ENCODE measurements around the gene GPATCH4.
"Not testable (repeated sequence)": the region's sequence is repeated elsewhere in the genome, so short reads cannot be mapped to it uniquely, and the experiment has no call there.

Gene GPATCH4

DNA sequence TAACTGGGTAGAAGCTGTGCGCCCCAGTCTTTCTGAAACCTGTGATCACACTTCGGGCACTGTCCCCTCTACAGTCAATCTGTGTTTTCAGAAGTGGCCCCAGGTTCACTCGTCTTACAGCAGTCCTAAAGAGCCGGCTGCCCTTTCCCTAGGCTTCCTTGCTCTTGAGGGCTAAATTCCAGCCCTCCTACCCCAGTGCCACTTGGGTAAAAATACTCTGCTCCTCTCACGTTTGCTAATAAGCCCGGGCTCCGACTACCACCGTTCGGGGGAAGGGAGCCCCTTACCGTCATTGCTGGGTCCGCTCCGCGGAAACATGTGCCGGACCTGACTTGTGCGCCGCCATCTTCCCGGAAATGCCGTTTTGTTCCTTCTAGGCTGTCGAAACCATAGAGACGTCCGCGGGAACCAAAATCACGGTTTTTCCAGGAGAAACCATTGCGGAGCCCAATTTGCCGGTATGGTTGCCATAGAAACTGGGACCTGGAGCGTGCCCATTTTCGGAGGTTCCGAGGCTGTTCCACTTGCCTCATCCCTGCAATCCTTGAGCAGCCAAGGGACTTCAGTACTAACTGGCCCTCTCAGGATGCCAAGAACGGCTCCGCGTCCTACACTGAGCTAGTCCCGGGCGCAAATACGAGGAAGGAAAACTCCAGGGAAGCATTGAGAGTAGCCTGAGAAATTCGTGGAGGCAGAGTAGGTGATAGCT lies at the start of gene GPATCH4:
TSS of gene GPATCH4 (minus strand) at position 358 of the 709 bp plus-strand sequence.
- peak; percentile 93 for DNase-seq

DNA sequence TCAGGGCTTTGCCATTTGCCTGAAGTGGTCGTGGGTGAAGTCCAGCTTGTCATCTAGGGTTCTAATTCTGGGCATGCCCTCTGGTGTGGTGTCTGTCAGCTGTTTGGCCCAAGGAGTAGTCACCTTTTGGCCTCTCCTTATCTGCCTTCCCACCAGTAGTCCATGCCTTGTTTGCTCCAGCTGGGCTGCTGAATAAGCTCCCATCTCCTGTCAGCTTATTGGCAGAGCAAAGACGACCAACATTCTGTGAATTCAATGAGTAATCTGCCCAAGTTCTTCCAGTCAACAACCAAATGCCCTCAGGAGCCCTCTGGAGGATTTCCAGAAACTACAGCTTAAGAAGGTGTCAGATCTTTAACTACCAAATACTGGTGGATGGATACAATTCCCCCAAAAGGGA lies 47.7 kb upstream of the GPATCH4 start:
- no peak for DNase-seq

- no peak for DNase-seq
Measured at GRCh38 chr1:156648496-156648895, 47.2 kb upstream of the GPATCH4 start.

DNA sequence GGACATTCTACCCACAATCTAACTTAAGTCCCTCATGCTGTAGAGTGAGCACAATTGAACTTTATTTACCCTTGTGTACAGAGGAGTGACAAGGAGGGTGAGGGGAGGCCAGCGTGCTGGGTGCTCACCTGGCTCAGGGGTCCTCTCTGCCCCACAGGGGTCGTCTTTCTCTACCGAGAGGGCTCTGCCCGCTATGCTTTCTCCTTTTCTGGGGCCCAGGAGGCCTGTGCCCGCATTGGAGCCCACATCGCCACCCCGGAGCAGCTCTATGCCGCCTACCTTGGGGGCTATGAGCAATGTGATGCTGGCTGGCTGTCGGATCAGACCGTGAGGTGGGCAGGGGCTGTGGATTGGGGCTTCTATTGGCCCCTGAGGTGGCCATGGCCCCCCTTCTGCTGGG lies 46.1 kb upstream of the GPATCH4 start:
- no peak for DNase-seq

DNA sequence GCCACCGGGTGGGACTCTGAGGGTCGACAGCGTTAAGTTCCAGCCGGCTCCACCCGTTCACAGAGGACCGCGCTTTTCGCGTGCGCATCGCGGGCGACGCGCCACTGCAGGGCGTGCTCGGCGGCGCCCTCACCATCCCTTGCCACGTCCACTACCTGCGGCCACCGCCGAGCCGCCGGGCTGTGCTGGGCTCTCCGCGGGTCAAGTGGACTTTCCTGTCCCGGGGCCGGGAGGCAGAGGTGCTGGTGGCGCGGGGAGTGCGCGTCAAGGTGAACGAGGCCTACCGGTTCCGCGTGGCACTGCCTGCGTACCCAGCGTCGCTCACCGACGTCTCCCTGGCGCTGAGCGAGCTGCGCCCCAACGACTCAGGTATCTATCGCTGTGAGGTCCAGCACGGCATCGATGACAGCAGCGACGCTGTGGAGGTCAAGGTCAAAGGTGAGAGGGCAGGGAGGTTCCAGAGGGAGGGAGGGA lies 45.5 kb upstream of the GPATCH4 start:
- DNase-seq: no peak

DNA sequence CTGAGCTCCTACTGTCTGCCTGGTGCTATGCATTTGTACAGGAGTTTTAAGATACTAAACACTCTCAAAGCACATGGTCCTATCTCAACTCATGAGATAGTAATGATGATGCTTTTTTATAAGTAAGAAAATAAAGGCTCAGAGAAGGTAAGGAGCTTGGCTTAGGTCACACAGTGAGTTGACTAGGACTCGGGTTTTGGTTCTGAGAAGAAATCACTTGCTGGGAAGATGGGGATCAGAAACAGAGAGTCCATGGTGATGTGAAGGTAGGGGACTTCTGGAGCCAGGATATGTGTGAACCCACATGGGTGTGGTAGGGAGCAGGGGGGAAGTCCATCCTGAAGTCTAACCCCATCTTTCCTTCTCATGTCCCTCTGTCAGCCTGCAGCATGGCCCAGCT lies 44.4 kb upstream of the GPATCH4 start:
- no peak for DNase-seq

- DNase-seq: no peak
Measured at GRCh38 chr1:156645056-156645455, 43.8 kb upstream of the GPATCH4 start.

DNA sequence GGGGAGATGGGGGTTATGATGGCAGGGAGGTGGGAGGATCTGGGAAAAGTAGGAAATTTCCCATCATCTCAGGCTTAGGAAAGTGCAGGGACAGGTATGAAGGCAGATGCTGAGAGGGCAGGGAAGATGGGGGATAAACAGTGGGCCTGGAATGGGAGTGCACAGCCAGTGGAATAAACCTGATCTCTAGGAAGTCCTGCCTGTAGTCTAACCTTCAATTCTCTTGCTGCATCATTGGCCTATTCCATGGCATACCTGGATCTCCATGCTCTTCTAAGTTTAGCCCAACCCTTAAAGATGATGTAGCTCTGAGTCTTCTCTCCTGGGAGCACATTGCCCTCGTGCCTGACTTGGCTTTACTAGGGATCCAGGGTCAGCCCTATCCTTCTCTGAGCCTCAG lies 43.4 kb upstream of the GPATCH4 start:
- DNase-seq: no peak

- no peak for DNase-seq
Measured at GRCh38 chr1:156644146-156644545, 42.9 kb upstream of the GPATCH4 start.

- no peak for DNase-seq
Measured at GRCh38 chr1:156643778-156644092, 42.5 kb upstream of the GPATCH4 start.

- DNase-seq: no peak
Measured at GRCh38 chr1:156643049-156643777, 41.9 kb upstream of the GPATCH4 start.

GRCh38 chr1:156642265-156643048 lies 41.2 kb upstream of the GPATCH4 start:
- peak; percentile 75 for DNase-seq

- peak; percentile 62 for DNase-seq
Measured at GRCh38 chr1:156641761-156642264, 40.5 kb upstream of the GPATCH4 start, which contains the start of gene BCAN. Gene BCAN (plus strand): TSS chr1:156642117. CDS start chr1:156646055, 3,938 bp downstream.

DNA sequence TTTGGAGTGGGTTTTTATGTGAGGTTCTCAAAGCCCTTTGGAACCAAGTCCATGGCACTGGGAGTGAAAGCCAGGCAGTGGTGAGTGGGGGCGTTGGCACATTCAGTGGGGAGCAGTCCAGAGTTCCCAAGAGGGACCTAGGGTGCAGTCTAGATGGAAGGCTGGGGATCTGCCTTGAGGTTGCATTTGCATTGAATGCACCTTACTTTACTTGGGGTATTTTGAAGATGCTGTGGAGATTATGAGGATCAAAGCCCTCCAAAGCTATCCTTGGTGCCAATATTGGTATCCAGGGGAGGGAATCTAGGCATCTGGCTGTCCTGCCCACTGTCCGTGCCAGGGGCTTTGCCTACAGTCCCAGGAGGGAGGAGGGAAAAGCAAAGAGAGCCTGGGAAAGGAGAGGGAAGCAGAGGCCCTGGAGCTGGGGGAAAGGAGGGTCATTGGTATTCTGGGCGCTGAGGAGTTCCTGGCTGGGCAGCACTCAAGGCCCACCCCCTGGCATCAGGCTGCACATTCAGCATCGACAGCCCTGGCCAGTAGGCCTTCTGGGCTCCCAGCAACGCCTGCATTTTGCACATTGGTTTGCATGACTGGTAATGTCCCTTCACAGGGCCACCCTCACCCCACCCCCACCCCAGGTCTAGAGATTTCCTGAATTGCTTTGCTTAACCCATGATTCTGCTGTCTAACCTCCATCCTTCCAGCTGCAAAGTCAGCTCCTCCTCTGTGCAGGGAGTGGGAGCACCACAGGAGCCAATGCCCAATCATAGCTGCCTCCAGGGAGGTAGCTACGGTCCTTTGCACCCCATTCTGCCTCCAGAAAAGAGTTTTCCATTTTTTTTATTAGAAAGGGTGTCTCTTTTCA lies 39.8 kb upstream of the GPATCH4 start:
- no peak for DNase-seq

- DNase-seq: no peak
Measured at GRCh38 chr1:156639601-156640101, 38.4 kb upstream of the GPATCH4 start.

GRCh38 chr1:156638189-156638985 lies 37.1 kb upstream of the GPATCH4 start:
- DNase-seq: no peak

DNA sequence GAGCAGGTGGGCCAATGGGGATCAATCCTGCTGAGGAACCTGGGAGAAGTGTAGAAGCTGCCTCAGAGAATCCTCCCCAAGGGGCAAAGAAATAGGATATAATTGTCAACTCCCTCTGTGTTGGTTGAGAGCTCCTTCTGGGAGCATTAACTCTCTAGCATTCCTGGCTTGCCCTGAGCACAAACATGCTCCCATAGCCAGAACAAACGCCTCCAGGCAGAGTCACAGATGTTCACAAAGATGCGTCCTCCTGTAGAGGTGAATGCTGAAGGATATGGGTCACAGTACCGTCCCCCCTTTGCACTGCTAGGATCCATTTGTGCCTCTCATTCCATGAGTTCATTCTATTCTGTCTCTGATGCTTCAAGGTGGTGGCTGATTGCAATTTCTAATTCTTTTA lies 31.1 kb upstream of the GPATCH4 start:
- DNase-seq: no peak

- DNase-seq: not testable (repeated sequence)
Measured at GRCh38 chr1:156631152-156631551, 29.9 kb upstream of the GPATCH4 start.

DNA sequence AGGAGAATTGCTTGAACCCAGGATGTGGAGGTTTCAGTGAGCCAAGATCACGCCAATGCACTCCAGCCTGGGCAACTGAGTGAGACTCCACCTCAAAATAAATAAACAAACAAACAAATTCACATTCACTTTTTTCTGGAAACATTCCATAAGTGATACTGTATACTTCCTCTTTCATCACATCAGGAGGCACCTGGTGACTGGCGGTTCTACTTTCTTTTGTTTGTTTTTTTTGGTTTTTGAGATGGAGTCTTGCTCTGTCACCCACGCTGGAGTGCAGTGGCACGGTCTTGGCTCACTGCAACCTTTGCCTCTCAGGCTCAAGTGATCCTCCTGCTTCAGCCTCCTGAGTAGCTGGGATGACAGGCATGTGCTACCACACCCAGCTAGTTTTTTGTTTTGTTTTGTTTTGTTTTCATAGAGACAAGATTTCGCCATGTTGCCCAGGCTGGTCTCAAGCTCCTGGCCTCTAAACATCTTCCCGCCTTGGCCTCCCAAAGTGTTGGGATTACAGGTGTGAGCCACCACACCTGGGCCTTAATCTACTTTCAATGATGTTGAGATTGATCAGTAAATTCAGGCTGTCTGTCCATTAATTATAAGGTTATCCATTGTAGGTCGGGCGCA lies 28.7 kb upstream of the GPATCH4 start:
- DNase-seq: no peak

DNA sequence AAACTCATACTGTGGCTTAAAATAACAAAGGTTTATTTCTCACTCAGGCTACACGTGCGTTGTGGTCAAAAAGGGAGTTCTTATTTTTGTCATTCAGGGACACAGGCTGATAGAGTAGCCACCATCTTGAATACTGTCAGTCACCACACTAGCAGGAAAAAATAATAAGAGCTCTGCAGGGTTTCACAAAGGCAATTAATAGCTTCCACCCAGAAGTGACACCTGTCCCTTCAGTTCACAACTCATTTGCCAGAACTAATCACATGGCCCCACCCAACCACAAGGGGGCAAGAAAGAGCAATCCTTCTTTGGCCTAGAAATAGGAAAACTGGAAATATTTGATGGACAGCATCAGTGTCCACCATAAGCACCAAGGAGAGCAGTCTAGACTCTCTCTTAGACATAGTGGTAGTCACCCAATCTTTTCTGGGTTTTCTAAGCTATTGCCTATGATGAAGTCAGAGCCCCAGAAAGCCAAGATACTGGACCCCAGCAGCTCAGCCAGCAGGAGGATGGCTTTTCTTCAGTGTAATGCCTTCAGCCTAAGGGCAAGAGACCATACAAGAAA lies 26.1 kb upstream of the GPATCH4 start:
- peak; percentile 60 for DNase-seq

DNA sequence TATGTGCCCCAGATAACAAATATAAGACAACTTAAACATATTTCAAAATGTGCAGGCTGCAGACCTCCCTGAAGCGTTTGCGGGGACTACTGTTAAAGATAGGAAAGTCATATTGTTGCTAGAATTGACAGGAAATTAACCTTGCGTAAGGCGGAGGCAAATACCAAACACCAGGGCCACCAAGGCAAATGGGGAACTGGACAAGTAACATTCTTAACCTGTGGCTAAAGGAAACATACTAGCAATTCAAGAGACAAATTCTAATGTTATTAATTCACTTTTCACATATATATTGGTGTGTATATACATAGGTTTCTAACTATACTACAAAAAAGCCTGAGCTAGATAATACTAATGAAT lies 24.8 kb upstream of the GPATCH4 start:
- no peak for DNase-seq

All from retina (tissue), 1 donor.